Thymus (tissue), 2 donors: ENCODE measurements around the gene DIPK1C. TPM values are rescaled to one million over a fixed set of nuclear protein-coding genes. Genes with fewer than 3 reads are reported as not detected.

Source experiments
- polyA plus RNA-seq: library from polyadenylated mRNA; stranded (reverse); fragments of 200-250 nt; gene quantifications from one replicate; pipeline ENCODE4 v1.2.3, GENCODE V29; 2013
- total RNA-seq: library from RNA; stranded (reverse); fragments of 120-200 nt; gene quantifications from one replicate; pipeline ENCODE4 v1.2.4, GENCODE V29; 2013
- donor health status: healthy.

The DIPK1C gene
- total and polyA plus RNA-seq, 2 donors = 0.42 to 26.4 TPM

Other genes with a start within 250 kb of the DIPK1C start
- 52.9 TPM for gene CYB5A, start 165.3 kb downstream of the DIPK1C start, total RNA-seq
- gene CYB5A, start 165.3 kb downstream of the DIPK1C start, polyA plus RNA-seq = 86.2 TPM
- gene C18orf63, start 141.5 kb downstream of the DIPK1C start, total RNA-seq = under 0.01 TPM
- gene C18orf63, start 141.5 kb downstream of the DIPK1C start, polyA plus RNA-seq = 0.09 TPM
- gene CNDP2, start 39.1 kb upstream of the DIPK1C start, total RNA-seq = 55.2 TPM
- 129 TPM for gene CNDP2, start 39.1 kb upstream of the DIPK1C start, polyA plus RNA-seq
- gene CNDP1, start 77.2 kb upstream of the DIPK1C start, total RNA-seq = 0.09 TPM
- 0.64 TPM for gene CNDP1, start 77.2 kb upstream of the DIPK1C start, polyA plus RNA-seq
- 9.7 TPM for gene ZNF407, start 140.6 kb upstream of the DIPK1C start, total RNA-seq
- gene ZNF407, start 140.6 kb upstream of the DIPK1C start, polyA plus RNA-seq = 5.1 TPM